Neuron (in vitro differentiated cells): Measurements from ENCODE around the gene CEP85.

Source experiments
- H2AFZ ChIP-seq: one replicate; pipeline ENCODE4 v1.6.1; 2013; ENCODE audit warnings: low read depth, mild to moderate bottlenecking, inconsistent platforms, low read length, moderate library complexity
- H3K27me3 ChIP-seq: one replicate; pipeline ENCODE4 v1.6.1; 2013; ENCODE audit warnings: low read length; ENCODE audit not compliant: insufficient read depth
- H3K36me3 ChIP-seq: one replicate; pipeline ENCODE4 v1.6.1; 2013; ENCODE audit warnings: low read length; ENCODE audit not compliant: insufficient read depth
- H3K4me1 ChIP-seq: one replicate; pipeline ENCODE4 v1.6.1; 2013; ENCODE audit warnings: low read length; ENCODE audit not compliant: insufficient read depth
- H3K4me3 ChIP-seq: 2 replicates; pipeline ENCODE4 v1.5.1; 2013; ENCODE audit warnings: mild to moderate bottlenecking, low read length, moderate library complexity
- H3K9me3 ChIP-seq: one replicate; pipeline ENCODE4 v1.6.1; 2013; ENCODE audit warnings: low read length

Gene CEP85

DNA sequence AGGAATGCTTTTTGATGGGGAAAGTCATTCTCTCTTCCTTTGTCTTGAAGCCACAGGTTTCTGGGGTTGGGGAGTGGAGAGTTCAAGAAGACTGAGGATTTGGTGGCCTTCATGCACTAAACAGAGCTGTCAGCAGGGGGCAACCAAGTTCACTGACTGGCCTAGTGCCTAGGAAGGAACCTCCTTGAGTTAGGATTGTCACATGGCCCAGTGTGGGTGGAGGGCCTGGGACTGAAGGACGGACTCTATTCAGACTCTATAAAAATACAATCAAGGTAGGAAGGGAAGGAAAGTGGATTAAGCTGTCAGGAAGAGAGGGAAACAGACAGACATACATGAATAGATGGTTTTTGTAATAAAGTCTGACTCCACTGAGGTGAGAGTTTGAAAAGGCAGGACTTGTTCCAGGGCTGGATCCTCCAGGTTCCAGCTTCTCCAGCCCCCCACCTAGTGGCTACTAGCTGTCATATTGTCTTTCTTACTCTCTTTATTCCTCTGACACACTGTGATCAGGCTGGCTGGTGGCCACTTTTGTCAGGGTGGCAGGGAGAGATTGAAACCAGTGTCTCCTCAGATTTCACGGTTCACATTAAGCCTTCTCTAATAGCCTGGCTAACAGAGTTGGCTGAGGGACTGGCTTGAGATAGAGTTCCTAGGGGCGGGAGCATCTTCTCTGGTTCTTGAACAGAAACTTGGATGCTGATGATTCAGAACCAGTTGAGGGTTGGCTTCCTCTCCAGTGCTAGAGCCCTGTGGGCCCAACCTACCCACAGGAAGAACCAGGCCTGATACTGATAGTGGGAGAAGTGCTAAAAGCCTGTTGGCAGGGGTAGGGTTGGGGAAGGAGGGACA lies 41.8 kb downstream of the CEP85 start:
- H3K9me3 ChIP-seq: no peaks in the 10 kb centered on the region
- peaks cover 20% of the 10 kb centered on the region for H3K4me1 ChIP-seq
- peaks cover 53% of the 10 kb centered on the region for H3K36me3 ChIP-seq
- H2AFZ ChIP-seq: no peak overlapping the region
- H3K4me3 ChIP-seq: no peak overlapping the region
- H3K27me3 ChIP-seq: no peaks in the 10 kb centered on the region

DNA sequence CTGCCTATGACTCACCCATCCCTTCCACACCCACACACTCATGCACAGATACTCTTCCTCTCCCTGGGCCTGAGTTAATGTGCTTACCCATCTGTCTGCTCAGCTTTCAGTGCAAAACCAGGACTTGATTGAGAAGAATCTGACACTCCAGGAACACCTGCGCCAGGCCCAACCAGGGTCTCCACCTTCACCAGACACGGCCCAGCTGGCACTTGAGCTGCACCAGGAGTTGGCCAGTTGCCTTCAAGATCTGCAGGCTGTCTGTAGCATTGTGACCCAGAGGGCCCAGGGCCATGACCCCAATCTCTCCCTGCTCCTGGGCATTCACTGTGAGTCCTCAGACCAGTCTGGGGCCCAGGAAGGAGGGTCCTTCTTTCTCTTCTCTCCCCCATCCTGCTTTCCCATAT lies 42.4 kb downstream of the CEP85 start:
- Histone ChIP-seq H3K9me3 (no peaks in the 10 kb centered on the region), H3K36me3 (peaks cover 46% of the 10 kb centered on the region), H3K4me1 (peaks cover 23% of the 10 kb centered on the region), H3K4me3 (no peak overlapping the region), H2AFZ (no peak overlapping the region), H3K27me3 (no peaks in the 10 kb centered on the region)

- Histone ChIP-seq H3K36me3 (peaks cover 39% of the 10 kb centered on the region), H3K4me3 (no peak overlapping the region), H3K4me1 (peaks cover 28% of the 10 kb centered on the region), H2AFZ (no peak overlapping the region), H3K9me3 (no peaks in the 10 kb centered on the region), H3K27me3 (no peaks in the 10 kb centered on the region)
These were observed 43.3 kb downstream of the CEP85 start for GRCh38 chr1:26277261-26277661.

- Histone ChIP-seq H3K36me3 (peaks cover 39% of the 10 kb centered on the region), H3K27me3 (no peaks in the 10 kb centered on the region), H3K4me1 (peaks cover 28% of the 10 kb centered on the region), H3K4me3 (no peak overlapping the region), H2AFZ (no peak overlapping the region), H3K9me3 (no peaks in the 10 kb centered on the region)
These were observed 43.7 kb downstream of the CEP85 start for GRCh38 chr1:26277719-26278118.

DNA sequence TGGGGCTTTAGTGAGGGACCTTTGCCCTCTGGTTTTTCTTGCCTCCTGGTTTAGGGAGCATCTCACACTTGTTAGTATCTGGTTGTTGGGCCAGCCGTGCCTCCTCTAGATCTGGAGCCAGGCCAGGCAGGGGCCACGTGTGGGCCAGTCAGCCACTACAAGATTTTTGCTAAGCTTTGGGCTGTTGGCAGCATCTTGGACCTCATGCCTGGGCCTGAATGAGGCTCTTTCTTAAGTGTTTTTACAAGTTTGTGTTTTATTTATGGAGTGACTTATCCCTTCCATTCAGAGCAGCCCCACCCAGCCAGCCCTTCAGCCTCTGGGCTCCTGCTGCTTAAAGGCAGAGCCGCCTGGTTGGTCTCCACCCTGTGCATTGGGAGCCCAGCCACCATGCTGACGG lies 44.3 kb downstream of the CEP85 start:
- Histone ChIP-seq H3K4me1 (peaks cover 28% of the 10 kb centered on the region), H3K27me3 (no peaks in the 10 kb centered on the region), H2AFZ (no peak overlapping the region), H3K36me3 (peaks cover 33% of the 10 kb centered on the region), H3K4me3 (no peak overlapping the region), H3K9me3 (no peaks in the 10 kb centered on the region)

DNA sequence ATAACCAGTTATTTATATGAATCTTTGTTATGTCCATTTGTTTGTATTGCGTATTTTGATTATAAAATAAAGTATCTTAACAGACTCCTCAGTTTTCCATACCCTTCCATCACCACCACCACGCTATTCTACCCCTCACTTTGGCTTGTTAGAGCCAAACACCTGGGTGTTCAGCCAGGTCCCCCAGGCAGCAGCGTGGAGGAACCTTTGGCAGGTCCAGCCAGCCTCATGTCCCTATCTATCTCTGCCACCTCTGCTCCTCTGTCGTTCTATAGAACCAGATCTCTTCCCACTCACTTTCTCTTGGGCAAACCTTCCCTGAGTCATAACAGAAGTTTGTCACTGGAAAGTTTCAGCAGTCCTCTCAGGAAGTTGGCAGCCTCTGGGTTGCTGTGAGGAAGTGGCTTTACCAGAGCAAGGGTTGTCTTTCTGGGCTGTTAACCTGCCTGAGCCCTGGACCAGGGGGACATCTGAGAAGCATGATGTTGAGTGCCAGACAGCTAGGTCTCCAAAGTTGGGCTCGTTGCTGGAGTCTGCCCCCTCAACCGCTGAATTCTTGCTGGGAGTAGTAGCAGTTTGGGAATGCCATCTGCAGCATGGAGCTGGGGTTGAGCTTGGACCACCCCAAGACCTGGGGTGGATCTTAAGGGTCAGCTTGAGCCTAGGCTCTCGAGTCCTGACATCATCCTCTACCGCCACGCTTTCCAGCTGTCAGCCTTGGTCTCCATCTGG lies 44.9 kb downstream of the CEP85 start:
- H3K4me3 ChIP-seq: peak overlapping the region; percentile 52
- H3K27me3 ChIP-seq: no peaks in the 10 kb centered on the region
- peaks cover 28% of the 10 kb centered on the region for H3K4me1 ChIP-seq
- H2AFZ ChIP-seq: no peak overlapping the region
- H3K9me3 ChIP-seq: no peaks in the 10 kb centered on the region
- H3K36me3 ChIP-seq: peaks cover 33% of the 10 kb centered on the region

- H3K4me3 ChIP-seq: peak within 1 kb of the TSS; percentile 52
- H3K9me3 ChIP-seq: no peaks in the 10 kb centered on the region
- H3K27me3 ChIP-seq: no peaks in the 10 kb centered on the region
- peaks cover 25% of the 10 kb centered on the region for H3K36me3 ChIP-seq
- H2AFZ ChIP-seq: peak within 1 kb of the TSS; percentile 64
- H3K4me1 ChIP-seq: peaks cover 28% of the 10 kb centered on the region
These were observed 45.7 kb downstream of the CEP85 start, which contains the start of gene SH3BGRL3 for GRCh38 chr1:26279456-26280332. SH3BGRL3 (plus strand) TSS chr1:26280086; CDS start chr1:26280156, 70 bp downstream.

DNA sequence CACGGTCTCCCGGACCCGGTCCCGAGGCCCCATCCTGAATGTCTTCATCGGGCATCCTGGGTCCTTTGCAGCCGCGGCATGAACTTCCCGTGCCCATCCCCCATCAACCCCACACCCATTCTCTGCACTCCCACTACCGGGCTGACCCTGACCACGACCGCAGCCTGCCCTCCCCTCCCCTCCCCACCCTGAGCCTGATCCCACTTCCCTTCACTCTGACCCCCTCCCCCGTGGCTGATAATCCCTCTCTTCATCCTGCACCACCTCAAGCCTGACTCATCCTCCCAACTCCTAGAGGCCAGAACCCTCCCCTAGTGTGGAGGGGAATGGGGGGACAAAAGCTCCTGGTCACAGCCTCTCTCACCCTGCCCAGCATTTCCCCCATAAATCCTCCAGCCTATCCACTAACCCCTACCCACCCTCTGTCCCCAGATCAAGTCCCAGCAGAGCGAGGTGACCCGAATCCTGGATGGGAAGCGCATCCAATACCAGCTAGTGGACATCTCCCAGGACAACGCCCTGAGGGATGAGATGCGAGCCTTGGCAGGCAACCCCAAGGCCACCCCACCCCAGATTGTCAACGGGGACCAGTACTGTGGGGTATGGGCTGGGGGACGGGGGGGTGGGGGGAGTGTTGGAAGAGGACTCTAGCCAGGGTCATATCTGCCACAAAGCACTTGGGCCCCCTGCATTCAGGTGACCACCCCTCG lies 46.5 kb downstream of the CEP85 start:
- no peaks in the 10 kb centered on the region for H3K9me3 ChIP-seq
- peaks cover 20% of the 10 kb centered on the region for H3K36me3 ChIP-seq
- H3K4me1 ChIP-seq: peaks cover 28% of the 10 kb centered on the region
- H3K27me3 ChIP-seq: no peaks in the 10 kb centered on the region
- peak overlapping the region; percentile 64 for H2AFZ ChIP-seq
- H3K4me3 ChIP-seq: peak overlapping the region; percentile 52

DNA sequence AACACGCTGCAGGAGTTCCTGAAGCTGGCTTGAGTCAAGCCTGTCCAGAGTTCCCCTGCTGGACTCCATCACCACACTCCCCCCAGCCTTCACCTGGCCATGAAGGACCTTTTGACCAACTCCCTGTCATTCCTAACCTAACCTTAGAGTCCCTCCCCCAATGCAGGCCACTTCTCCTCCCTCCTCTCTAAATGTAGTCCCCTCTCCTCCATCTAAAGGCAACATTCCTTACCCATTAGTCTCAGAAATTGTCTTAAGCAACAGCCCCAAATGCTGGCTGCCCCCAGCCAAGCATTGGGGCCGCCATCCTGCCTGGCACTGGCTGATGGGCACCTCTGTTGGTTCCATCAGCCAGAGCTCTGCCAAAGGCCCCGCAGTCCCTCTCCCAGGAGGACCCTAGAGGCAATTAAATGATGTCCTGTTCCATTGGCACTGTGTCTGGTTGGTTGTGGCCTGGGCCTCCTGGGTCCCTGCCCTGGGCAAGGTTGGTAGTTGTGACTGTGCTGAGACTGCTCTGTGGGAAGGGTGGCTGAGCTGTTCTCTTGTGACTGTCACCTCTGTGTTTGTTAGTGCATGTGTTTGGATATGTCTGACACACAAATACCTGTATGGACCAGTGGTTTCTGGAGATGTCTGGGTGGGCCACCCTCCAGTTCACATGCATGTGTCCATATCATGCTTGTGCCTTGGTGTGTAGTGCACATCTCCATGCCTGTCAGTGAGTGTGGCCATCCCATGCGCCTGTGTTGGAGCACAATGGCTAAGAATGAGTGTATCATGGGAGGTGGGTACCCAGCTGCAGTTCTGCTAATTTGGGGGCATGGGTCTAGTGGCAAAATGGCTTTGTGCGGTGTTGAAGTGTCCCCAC lies 47.3 kb downstream of the CEP85 start:
- Histone ChIP-seq H3K9me3 (no peaks in the 10 kb centered on the region), H3K27me3 (no peaks in the 10 kb centered on the region), H2AFZ (no peak overlapping the region), H3K4me1 (peaks cover 25% of the 10 kb centered on the region), H3K36me3 (peaks cover 13% of the 10 kb centered on the region), H3K4me3 (no peak overlapping the region)

- H3K27me3 ChIP-seq: no peaks in the 10 kb centered on the region
- H3K36me3 ChIP-seq: peaks cover 7% of the 10 kb centered on the region
- peaks cover 29% of the 10 kb centered on the region for H3K4me1 ChIP-seq
- no peak overlapping the region for H3K4me3 ChIP-seq
- no peaks in the 10 kb centered on the region for H3K9me3 ChIP-seq
- H2AFZ ChIP-seq: no peak overlapping the region
These were observed 48.0 kb downstream of the CEP85 start for GRCh38 chr1:26281971-26282370.

- no peak overlapping the region for H3K4me3 ChIP-seq
- H3K27me3 ChIP-seq: no peaks in the 10 kb centered on the region
- H3K36me3 ChIP-seq: peaks cover 2% of the 10 kb centered on the region
- H3K4me1 ChIP-seq: peaks cover 34% of the 10 kb centered on the region
- H3K9me3 ChIP-seq: no peaks in the 10 kb centered on the region
- H2AFZ ChIP-seq: no peak overlapping the region
These were observed 48.5 kb downstream of the CEP85 start for GRCh38 chr1:26282401-26282918.
